ENCODE data around the gene LARGE1.
"Not testable (repeated sequence)": the region's sequence is repeated elsewhere in the genome, so short reads cannot be mapped to it uniquely, and the experiment has no call there.

LARGE1 gene

DNA sequence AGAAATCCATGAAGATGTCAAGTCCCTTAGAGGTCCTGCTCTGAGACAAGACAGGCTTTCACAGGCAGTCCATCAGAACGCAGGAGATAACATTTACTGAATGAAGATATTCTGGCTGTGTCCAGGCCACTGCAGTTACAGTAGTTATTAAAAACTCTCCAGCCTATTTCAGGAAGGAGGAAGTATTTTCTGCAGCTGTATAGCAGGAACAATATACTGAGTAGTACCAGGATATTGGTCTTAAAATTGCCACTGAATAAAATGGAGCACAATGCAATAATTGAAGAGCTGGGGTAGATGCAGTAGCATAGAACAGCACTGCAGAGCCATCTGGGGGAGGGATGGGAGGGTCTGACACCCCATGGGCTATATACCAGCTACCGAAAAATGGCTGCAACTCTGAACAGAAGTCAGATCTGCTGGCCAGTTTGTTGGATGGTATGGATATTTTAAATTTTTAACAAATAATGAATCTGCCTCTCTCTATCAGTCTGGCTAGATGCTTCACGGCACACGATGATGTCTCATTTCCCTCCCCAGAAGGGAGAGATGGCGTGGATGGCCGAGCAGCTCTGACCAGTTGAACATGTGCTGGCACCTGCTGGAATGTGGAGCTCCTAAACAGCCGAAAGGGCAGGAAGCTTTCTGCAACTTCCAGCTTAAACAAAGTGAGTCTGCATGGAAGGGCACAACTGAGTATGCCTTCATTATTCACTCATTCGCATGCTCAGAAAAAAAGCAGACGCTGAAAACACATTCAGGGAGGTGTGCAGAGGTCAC lies 520.0 kb downstream of the LARGE1 start:
- DNase-seq: no peak

DNA sequence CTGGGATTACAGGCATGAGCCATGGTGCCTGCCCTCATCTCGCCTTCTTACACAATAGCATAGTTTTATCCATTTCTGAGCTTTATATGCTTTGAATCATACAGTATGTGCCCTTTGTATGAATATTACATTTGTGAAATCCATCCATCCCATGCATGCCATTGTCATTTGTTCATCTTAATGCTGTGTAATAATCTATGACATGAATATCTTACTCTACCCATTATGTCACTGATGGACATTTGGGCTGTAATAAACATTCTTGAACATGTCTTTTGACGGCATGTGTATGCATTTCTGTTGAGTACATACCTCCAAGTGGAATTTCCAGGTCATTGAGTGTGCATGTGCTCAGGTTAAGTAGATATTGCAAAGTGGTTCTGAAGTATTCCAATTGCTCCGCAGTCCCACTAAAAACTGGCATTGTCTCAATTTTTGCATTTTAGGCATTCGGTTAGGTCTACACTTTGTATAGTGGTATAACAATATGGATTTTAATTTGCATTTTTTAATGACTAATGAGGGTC lies 522.8 kb downstream of the LARGE1 start:
- no peak for DNase-seq

DNA sequence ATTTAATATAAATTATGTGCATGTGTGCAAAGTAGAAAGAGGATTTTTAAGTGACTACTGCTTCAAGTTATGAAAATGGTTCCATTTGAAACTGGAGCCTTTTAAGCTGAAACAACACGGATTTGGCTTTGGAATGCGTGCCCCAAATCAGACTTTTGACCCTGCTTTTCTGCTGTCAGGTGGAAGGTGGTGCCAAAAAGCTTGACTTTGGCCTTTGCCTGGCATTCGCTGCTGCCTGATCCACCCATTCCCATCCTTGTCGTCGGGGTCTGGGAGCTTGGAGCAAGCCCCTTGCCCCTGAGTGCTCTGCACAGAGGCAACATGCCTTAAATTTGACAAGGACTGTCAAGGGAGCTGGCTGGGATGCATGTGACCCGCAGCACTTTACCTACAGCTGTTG lies 526.8 kb downstream of the LARGE1 start:
- DNase-seq: no peak

DNA sequence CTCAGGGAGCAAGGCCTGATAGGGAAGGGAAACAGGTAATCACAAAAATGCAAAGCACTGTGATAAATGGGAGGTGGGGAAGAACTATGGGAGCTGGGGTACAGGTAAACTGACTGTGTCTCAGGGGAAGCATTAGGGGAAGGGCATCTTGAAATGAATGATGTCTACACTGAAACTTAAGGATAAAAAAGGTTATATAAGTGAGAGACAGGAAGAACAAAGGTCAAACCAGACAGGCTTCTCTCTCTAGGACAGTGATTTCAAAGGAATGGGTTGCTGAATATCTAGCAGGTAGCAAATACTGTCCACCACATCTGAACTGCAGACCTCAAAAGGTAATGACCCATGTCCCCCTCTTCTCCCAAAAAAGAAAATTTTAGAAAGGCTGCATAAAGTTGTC lies 529.0 kb downstream of the LARGE1 start:
- no peak for DNase-seq

DNA sequence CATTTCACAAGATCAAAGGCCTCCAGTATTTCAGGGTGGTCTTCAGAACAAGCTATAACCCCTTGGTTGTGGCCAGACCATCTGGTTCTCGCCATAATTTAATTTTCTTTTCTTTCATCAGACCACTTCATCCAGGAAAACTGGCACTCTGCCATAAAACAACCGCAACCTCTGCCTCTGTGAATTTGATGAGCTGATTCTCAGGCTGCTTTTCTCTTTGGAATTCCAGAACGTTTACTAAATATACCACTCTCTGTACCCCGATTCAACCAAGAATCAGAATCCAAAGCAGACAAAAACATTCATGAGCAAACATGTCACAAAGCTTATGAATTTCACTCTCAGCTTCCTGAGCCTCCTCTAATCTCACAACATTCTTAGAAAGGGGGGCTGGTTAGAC lies 530.3 kb downstream of the LARGE1 start:
- DNase-seq: no peak

DNA sequence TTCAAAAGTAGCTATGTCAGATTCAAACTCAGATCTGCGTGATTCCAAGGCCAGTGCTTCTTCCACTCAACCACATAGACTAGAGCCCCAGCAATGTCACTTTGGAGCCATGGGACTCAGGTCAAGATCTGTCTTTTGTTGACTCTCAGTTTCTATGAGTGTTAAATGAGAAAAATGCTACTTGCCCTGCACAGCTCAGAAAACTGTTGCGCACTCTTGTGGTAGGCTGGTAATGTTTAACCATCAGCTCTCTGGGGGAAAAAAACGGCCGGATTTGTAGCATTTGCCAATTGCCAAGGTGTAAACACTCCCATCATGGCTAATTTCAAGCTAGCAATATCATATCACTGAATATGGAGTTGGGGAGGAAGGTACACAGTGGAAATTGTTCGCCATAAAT lies 534.0 kb downstream of the LARGE1 start:
- no peak for DNase-seq

DNA sequence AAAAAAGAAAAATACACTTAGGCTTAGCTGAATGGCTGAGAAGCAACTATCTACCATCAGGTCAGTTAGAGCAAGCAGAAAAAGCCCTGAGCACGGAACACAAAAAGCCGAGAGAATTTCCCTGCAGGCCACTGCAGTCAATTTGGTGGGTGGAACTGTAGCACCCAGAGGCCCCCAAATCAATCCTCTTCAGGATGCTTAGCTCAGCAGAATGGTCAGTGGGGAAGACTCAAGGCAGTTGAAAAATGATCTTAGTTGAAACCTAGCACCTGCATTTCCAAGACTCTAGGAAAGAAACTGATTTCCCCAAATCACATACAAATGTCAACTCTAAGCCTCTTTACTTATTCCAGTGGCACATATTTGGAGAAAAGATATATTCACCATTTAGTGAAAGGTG lies 534.7 kb downstream of the LARGE1 start:
- DNase-seq: no peak

DNA sequence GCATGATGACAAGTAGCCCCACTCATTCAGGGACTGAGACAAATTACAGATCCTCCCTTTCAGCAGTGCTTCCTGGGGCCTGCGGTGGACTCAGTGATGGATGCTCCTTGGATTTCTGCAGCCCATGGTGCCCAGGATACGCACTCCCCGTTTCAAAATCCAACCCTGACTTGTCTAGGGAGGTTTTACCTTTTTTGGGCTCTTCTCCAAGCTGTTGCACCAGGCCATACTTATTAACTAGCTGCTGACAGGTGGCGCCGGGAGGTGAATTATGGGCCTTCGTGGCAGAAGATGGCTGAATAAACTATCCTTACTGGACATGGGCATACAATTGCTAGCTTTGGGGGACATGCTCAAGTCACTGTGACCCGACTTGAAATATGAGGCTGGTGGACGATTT lies 537.8 kb downstream of the LARGE1 start:
- no peak for DNase-seq

DNA sequence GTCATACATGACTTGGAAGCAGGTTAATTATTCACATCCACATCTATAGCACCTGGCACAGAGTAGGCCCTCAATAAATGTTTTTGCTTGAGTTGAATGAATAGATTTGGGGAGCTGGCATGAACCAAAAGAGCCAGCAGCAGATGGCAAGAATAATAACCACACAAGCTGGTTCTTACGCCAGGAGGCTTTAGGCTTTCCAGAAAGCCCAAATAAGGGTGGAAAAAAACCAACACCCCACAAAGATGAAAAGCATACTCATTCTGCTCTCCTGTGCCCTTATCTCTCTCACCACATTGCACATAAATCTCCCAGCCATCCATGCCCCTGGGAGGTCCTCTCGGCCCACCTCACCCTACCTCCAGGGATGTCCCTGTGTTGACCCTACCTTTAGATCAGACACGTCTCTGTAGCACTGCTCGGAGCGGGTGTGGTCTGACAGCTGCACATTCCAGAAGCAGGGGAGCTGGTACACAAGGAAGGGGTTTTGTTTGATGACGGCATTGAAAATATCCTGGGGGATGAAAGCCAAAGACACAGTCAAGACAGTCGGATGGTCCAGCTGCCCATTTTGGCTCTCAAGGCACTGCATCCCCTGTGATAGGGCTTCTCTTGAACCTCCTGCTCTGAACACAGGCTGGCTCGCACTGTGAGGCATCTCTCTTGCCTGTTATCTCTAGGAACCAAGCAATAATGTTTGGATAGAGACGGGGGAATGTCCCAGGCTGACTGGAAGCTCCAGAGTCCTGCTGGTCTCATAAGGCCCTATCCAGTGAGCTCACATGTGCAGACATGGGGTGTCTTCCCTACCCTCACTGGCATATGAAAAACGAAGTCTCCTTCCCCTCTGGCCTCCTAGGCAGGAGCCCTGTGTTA lies 538.5 kb downstream of the LARGE1 start:
- no peak for DNase-seq

DNA sequence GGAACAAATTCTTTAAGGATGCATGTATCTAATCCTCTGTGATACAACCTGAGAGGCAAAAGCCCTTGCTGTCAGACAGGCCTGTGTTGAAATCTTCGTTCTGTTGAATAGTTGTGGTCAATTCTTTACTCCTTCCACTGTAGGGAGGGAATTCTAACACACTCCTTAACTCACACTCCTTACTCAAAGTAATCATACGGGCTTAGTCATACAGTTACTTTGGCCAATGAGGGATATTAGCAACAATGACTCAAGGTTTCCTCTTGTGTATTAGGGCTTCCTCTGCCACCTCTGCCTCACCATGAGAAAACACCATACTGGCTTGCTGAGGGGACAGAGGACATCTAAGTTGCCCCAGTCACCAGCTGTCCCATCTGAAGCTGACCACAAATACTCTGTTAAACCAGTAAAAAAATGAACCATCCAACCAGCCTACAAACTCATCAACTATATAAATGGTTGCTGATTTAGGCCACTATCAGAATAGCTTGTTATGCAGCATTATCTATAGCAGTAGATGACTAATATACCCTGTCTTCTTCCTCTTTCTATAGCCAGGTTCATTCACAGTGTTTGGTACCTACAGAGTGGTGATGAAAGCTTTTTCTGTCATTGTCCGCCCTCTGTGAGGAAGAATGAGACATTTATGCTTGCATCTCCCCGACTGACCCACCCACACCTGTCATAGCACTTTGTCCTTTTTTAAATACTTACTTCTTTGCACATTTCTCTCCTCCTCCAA lies 539.3 kb downstream of the LARGE1 start:
- DNase-seq: no peak

DNA sequence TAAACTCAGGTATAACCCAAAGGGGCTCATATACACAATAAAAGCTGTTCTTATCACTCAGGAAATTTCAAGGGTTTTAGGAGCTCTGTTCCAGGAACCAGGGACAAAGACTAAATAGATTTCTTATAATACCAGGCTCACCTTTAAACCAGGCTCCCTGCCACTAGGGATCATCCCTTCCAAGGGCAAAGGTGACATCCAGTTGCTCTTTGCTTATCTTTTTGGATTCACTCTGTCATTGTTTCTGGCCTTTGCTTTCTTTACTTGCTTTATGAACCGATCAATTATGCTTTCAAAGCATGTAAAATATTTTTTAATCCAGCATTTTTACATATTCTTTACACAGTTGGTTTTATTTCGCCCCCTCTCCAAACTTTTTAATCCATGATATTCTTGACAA lies 540.4 kb downstream of the LARGE1 start:
- no peak for DNase-seq

DNA sequence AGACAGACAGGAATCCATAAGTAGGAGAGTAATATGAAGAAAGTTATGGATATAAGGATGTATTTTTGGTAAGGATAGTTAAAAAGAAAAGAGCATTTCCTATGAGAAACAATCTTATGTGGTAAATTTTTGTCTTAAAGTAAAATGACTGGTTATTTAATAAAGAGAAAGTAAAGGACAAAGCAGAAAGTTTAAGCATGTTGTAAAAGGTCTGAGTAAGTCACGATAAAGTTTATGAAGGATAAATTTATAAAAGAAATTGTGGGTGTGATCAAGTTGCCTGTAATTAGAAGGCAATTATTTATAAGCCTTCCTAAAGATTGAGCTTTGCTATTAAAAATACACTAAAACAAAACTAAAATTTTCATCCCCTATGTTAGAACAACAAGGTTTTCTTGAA lies 547.4 kb downstream of the LARGE1 start:
- DNase-seq: no peak

DNA sequence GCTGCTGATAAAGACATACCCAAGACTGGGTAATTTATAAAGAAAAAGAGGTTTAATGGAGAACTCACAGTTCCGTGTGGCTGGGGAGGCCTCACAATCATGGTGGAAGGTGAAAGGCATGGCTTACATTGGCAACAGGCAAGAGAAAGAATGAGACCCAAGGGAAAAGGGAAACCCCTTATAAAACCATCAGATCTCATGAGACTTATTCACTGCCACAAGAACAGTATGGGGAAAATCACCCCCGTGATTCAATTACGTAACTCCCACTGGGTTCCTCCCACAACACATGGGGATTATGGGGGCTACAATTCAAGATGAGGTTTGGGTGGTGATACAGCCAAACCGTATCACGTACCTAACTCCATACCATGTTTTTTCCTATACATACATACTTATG lies 557.0 kb downstream of the LARGE1 start:
- not testable (repeated sequence) for DNase-seq

DNA sequence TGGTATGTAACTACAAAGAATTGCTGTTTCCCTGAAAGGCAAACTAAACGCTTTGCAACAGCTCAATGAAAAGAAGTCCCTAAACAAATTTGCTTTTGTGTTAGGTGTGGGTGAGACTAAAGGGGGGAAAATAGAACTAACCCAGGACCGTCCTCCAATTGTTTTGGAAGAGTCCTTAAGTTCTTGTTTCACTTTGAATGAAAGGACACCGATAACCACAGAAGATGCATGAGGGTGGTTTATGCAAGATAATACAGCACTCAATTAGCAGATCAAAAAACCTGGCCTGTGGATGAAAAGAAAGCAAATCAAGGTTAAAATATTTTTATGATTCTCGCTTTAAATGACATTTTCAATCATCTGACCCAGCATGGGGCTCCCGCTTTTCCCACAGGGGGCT lies 557.6 kb downstream of the LARGE1 start:
- no peak for DNase-seq

DNA sequence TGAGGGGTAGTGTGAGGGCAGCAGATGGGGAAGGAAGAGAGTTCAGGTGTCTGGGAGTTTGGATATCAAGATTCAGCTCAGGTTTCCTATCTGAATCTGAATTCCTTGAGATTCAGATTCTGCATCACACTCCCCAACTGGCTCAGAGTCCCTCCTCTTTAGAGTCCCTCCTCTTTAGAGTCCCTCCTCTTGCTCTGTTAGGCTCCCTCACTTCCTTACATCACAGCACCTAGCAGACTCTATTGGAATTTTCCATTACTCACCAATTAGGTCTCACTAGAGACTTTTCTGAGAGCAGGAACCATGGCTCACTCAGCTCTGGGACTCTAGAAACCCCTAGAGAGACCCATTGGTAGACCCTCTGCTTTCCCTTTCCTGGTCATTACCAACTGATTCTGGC lies 558.7 kb downstream of the LARGE1 start:
- no peak for DNase-seq

DNA sequence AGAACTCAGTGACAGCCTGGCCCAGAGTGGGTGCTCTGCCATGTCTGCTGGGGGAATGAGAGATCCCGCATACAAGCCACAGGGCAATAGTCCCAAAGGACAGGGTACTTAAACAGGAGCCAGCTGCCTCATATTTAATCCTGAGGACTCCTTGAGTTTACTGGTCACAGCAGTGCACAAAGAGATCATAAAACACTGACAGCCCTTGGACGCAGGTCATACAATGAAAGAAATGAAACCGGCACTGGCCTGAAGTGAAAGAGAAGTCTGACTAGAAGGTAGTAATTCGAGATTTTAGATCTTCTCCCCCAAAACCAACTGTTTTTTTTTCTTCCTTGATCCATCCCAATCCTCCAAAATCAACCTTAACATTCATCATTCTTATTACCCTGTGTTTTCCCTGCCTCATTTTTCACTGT lies 562.3 kb downstream of the LARGE1 start:
- DNase-seq: no peak

DNA sequence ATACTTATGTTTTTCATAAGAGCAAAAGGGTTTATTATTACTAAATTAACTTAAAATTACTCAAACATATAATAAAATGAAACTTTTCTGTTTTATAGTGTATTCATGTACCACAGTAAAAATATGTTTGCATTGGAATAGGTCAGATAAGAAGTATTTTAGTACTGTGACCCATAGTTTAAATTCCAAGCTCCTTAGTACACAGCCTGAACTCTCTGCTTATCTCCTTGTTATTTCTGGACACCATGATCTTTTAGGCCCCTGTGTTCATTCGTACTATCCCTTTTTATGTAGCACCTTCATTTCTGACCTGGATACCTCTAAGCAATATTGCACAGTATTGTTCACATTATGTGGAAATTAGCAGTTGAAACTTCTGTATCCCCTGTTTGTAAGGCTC lies 565.3 kb downstream of the LARGE1 start:
- DNase-seq: no peak

DNA sequence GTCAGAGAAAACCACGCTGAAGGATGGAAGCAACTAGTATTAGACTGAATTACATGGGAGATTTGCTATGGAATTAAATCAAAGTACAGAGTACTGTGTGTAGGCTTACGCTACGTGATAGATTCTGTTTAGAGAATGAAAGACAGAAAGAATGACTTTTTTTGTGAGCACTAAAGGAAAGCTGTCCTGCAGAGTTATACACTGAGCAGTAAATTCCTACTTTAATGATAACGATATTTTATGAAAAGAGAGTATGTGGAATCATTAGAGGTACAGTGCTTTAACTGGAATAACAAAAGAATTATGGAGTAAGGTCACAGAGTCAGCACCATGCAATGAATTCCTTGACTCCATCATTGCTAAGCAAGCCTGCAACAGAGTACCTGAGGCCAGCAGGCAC lies 566.8 kb downstream of the LARGE1 start:
- no peak for DNase-seq

DNA sequence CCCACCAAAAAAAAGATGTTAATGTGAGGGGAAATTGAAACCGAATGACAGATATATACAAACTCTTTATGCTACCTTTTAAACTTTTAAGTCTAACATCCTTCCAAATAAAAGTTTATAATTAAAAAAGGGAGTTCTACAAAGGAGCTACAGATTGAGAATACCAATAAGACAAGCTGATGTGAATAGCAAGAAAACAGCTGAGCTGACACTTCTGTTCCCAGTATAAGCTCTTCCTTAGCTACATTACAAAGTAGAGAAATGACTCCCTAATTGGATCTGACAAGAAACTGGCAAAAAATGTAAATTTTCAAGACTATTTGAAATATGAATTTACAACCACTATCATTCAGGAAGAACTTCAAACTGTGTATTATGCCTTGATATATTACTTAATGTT lies 567.5 kb downstream of the LARGE1 start:
- DNase-seq: no peak

DNA sequence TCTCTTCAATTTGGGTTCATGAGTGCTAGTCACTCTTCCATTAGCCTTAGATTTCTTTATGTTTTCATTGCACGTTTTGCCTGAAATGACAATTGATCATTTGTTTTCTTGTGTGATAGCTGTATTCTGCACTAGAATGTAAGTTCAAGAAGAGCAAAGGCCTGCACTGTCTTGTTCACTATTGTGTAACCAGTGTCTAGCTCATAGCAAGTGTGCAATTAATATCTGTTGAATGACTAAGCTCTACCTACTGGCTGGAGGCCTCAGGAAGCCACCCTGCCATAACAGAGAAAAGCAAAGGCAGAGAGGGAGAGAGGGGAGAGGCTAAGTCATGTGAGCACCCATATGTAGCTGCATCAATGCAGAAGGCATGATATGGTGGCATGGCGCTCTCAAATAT lies 569.3 kb downstream of the LARGE1 start:
- DNase-seq: no peak

DNA sequence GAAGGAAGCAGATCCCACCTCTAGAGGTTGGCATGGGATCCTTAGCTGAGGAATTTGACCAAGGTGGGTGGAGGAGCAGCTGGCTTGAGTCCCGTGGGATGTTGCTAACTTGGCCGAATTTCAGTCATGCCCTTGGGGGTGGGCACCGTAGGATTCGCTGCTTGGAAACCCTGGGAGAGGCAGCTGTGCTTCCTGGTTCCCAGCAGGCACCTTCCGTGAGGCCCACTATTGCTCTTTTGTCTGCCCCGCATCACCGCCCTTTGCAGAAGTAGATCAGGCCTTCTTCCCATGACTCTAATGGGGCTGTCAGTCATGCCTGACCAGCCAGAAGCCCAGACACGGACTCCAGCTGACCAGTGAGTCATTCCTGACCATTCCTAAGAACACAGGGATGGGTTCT lies 569.8 kb downstream of the LARGE1 start:
- DNase-seq: no peak

DNA sequence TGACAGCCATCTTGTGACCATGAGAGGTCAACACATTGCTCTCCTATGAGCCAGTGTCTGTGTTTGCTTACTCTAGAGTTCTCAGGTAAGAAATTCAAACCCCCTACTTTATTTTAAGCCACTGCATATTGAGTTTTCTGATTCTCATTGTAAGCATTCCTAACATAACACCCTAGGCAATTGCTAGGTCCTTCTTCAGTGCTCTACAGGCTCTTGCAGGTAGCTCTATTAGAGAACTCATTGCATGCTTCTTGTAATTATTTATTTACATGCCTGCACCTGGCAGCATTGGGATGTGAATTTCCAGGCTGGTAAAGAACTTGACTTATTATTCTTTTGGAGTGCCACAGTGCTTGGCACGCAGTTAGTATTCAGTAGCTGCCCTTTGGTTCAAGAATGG lies 573.3 kb downstream of the LARGE1 start:
- no peak for DNase-seq

DNA sequence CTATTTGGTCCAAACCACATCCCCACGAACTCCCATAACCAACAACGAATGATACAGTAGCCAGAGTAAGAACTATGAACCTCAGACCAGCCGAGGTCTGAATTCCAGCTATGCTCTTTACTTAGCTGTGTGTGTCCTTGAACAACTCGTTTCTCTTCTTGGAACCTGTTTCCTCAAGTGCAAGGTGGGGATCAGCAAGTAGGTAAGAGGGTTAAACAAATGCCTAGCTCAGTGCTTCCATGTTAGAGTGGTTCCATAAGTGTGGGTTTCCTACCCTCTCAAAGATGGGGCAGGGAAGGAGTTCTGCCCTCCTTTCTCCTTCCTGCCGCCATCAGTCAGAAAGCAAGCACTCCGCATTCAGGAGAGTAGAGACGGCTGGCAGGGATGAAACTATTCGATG lies 578.7 kb downstream of the LARGE1 start:
- DNase-seq: no peak
